ENCODE data around the gene CDHR4. TPM values are rescaled to one million over a fixed set of nuclear protein-coding genes. Genes with fewer than 3 reads are reported as not detected.

CDHR4 gene
- total RNA-seq, 1 experiment from 2014 or later, result not detected

GRCh38 chr3:49831341-49831740 lies 31.7 kb upstream of the CDHR4 start:
- H3K27ac ChIP-seq (ENCODE audit: insufficient read length, low read depth, low read length), result no peak overlapping the region
- Mint-ChIP-seq H3K36me3 (ENCODE audit: insufficient read depth in 1 of 3, low read depth in 3 of 3) (peaks cover 19 to 68% (median 46%) of the 10 kb centered on the region in 3 experiments; a peak in 6 of 7 replicates), H3K9me3 (no peaks in the 10 kb centered on the region), H3K4me3 (no peak overlapping the region), H3K27me3 (ENCODE audit: low read depth) (no peaks in the 10 kb centered on the region), H3K27ac (no peak overlapping the region), H3K4me1 (no peaks in the 10 kb centered on the region)
- H3K14ac ChIP-seq (ENCODE audit: insufficient read depth, low read length), result no peak overlapping the region
- DNase-seq, result no peak
- H3K56ac ChIP-seq (ENCODE audit: insufficient read length, low read depth, low read length), result no peak overlapping the region
- H4K20me1 ChIP-seq (ENCODE audit: control insufficient read depth, insufficient read depth, insufficient read length), result no peaks in the 10 kb centered on the region
- H2BK5ac ChIP-seq (ENCODE audit: insufficient read length, low read length), result no peak overlapping the region
- H3K4me1 ChIP-seq (ENCODE audit: insufficient read depth, low read length), result no peaks in the 10 kb centered on the region
- no CpG with 5 or more reads among the region's 3 CpGs for WGBS (ENCODE audit: extremely low coverage, insufficient read length, low lambda C conversion rate)
- no peak overlapping the region for H2BK120ac ChIP-seq (ENCODE audit: low read depth, low read length, poor library complexity, severe bottlenecking)
- H3T11ph ChIP-seq (ENCODE audit: low read length), result no peak overlapping the region
- H3K4me2 ChIP-seq (ENCODE audit: insufficient read depth, insufficient read length, low read length), result no peak overlapping the region
- H3K79me2 ChIP-seq (ENCODE audit: insufficient read depth, low read length), result no peaks in the 10 kb centered on the region
- no peak overlapping the region for H2BK12ac ChIP-seq (ENCODE audit: insufficient read length, low read depth, low read length)
- H2AFZ ChIP-seq (ENCODE audit: low read length), result no peak overlapping the region
- no peak overlapping the region for H4K5ac ChIP-seq (ENCODE audit: insufficient read length, low read depth, low read length)
- H2BK15ac ChIP-seq (ENCODE audit: low read depth, low read length), result no peak overlapping the region
- H3K79me1 ChIP-seq (ENCODE audit: insufficient read depth, low read depth, low read length, poor library complexity, severe bottlenecking), result no peaks in the 10 kb centered on the region
- no peak overlapping the region for H3K23ac ChIP-seq (ENCODE audit: insufficient read length, low read depth, low read length)
- H3K27me3 ChIP-seq (ENCODE audit: insufficient read depth, low read length), result no peaks in the 10 kb centered on the region
- H3K18ac ChIP-seq (ENCODE audit: insufficient read length, low read depth, low read length), result no peak overlapping the region
- no peaks in the 10 kb centered on the region for H3K23me2 ChIP-seq (ENCODE audit: insufficient read length, low read depth, low read length, poor library complexity, severe bottlenecking)
- H4K91ac ChIP-seq (ENCODE audit: insufficient read length, low read depth, low read length), result no peak overlapping the region
- no peak overlapping the region for H2BK20ac ChIP-seq (ENCODE audit: low read depth, low read length, poor library complexity, severe bottlenecking)
- no peak overlapping the region for H3K4ac ChIP-seq (ENCODE audit: low read depth, low read length)
- no peak overlapping the region for H4K8ac ChIP-seq (replicated peaks; ENCODE audit: insufficient read length, low read depth, low read length)
- TF ChIP-seq CTCF (conservative IDR thresholded peaks at IDR 0.05), result no peak
- H3K9ac ChIP-seq (ENCODE audit: extremely low read depth, insufficient read length, low read length), result no peak overlapping the region
- H3K9me3 ChIP-seq (ENCODE audit: control insufficient read depth, low read depth, low read length), result no peaks in the 10 kb centered on the region
- no peak overlapping the region for H2AK5ac ChIP-seq (ENCODE audit: insufficient read length, low read length)

Measured in H9 (cell line).